Posterior vena cava (tissue), 2 donors: ENCODE measurements around the gene KCTD20. TPM values are rescaled to one million over a fixed set of nuclear protein-coding genes. Genes with fewer than 3 reads are reported as not detected.
"Not testable (repeated sequence)": the region's sequence is repeated elsewhere in the genome, so short reads cannot be mapped to it uniquely, and the experiment has no call there.

Experiments
- DNase-seq: peaks from one replicate; pipeline ENCODE4 v3.0.0-alpha.2; 2020; ENCODE audit warnings: low spot score
- intact Hi-C, 2 donors: fragments of 100-400 bp; cut with DNase I; formaldehyde crosslinking; loops; one replicate each; pipeline versions ENCODE4 v1.14.1 to v1.14.2; 2022 to 2023
- total RNA-seq, 2 donors: library from RNA; stranded (reverse); fragmentation: NEBNext Ultra II Directional; extraction: Animal tissue kit (Norgen Biotek cat#: 25700); gene quantifications; one replicate each; pipeline ENCODE4 v1.2.1, GENCODE V29; 2021
- donor health status: DM: yes; HTN: yes; CAD: no.
- donor health status: DM: yes; HTN: yes; CAD: no.

Gene KCTD20
- total RNA-seq, 2 donors from 2014 or later = 52.6 to 54.3 TPM

DNA sequence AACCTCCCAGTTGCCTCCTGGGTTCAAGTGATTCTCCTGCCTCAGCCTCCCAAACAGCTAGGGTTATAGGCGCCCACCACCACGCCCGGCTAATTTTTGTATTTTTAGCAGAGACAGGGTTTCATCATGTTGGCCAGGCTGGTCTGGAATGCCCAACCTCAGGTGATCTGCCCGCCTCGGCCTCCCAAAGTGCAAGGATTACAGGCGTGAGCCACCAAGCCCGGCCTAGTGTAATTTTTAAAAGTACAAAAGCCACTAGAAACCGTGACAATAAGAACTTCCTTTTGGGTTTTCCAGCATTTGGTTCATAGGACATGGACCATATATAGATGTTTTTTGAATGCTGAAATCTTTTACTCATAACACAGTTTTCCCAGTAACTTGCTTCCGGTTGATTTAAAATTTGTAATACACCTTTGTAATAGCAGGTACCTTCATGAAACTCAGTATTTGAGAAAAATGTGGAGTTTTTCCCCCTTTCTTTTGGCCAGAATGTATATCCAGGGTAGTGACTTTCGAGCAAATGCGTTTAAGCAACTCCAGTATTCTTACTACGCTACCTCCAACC, 613 bp upstream of the KCTD20 start:
- no peak for DNase-seq

DNA sequence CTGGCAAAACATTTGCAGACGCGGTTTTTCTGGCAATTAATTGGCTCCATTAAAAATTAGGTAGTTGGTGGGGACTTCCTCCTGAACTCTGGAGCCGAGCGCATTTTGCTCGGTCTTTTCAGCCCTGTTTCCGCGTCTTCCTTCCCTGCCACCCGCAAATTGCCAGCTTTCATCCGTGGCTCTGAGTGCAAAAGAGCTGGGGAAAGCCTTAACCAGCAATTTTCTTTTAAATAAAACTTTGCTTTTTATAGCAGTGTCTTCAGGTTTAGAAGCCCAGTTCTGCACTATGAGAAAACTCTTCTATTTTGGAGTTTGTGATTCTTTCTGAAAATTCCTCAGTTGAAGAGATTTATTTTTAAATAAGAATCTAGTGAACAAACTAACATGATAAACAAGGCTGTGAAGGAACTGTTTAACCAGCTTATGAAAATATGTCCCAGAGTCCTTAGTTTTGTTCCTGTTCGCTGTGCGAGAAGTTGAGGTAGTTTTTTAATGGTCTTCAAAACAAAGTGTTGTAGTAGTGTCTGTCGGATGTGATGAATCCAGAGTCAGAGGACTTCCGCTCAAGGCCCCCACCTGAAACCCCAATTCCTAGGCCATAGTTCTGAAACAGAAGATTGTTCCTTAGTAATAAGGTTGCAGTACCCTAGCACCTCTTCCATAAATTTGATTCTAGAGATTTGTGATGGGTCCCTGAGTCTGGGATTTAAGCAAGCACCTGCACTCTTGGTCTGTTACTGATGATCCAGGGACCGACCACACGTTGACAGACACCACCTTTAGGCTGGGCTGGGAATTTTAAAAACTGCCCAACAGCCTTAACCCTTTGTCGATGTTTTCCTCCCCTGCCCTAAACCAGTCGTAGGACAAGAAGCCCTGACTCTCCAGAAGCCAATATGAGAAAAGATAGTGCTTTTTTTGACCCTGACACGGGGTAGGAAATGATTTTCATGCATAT, 950 bp downstream of the KCTD20 start:
- DNase-seq = no peak
- intact Hi-C loops = no loop called here

More for the DNA sequence above, 613 bp upstream of the KCTD20 start:
- intact Hi-C loops = no loop called here

DNA sequence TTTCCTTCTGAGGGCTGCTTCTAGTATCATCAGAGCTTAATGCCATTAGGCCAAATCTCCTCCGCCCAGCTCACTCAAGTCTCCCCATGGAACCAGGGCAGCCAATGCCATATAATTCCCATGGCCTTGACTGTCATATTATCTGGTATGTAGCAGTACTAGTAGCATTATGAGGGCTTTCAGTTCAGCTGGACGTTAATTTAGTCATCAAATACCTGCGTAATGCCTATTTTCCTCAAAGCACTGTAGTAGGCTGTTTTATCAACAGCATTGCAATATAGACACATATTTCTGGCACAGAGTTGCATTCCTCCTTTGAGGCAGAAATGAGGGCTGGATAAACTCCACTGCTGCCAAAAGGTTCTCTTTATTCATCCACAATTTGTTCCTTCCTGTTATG, 1.7 kb downstream of the KCTD20 start:
- DNase-seq = no peak
- intact Hi-C loops = no loop called here

DNA sequence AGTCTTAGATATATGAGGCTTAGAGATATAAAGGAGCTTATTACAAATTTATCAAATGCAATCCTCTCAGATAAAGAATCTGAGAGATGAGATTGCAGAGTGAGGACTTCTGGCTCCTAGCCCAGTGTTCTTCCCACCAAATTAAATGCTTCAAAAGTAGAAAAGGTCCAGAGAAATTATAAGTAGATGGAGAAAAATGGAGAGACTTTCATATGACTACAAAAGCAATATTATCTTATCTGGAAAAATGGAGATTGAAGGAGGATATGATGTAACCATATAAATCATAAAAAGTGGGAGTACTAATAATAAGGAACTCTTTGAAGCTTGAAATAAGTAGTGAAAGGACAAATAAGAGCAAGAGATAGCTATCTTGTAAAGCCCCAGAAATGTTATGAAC, 2.8 kb downstream of the KCTD20 start:
- no peak for DNase-seq
- intact Hi-C loops = no loop called here

DNA sequence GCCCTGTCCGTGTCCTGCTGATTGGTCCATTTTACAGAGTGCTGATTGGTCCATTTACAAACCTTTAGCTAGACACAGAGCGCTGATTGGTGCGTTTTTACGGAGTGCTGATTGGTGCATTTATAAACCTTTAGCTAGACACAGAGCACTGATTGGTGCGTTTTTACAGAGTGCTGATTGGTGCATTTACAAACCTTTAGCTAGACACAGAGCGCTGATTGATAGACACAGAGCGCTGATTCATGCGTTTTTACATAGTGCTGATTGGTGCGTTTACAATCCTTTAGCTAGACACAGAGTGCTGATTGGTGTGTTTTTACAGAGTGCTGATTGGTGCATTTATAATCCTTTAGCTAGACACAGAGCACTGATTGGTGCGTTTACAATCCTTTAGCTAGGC, 6.4 kb downstream of the KCTD20 start:
- DNase-seq, intact Hi-C loops: not testable (repeated sequence)

DNA sequence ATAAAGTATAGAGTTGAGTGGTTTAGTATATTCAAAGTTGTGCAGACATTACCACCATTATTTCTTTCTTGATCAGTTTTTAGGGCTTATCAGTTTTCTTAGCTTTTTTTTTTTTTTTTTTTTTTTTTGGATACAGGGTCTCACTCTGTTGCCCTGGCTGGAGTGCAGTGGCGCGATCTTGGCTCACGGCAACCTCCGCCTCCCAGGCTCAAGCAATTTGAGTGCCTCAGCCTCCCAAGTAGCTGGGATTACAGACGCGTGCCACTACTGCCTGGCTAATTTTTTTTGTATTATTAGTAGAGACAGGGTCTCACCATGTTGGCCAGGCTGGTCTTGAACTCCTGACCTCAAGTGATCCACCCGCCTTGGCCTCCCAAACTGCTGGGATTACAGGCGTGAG, 10.1 kb downstream of the KCTD20 start:
- DNase-seq, intact Hi-C loops: not testable (repeated sequence)

DNA sequence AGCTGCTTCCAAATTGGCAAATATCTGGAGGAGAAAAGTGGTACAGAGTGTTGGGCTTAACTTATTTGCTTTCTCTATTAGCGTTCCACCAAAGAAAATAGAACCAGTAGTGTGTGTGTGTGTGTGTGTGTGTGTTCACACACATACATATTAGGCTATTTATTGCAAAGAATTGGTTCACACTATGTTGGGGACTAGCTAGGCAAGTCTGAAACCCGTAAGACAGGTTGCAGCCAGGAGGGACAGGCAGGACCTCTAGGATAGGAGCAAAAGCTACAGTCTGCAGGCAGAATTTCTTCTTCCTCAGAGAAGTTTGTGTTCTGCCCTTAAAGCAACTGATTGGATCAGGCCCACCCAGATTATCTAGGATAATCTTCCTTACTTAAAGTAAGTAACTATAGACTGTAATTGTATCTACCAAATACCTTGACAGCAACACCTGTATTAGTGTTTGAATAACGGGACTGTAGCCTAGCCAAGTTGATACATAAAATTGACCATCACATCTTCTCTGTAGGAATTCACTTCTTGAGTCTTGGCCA, 12.8 kb downstream of the KCTD20 start:
- intact Hi-C loops = no loop called here

DNA sequence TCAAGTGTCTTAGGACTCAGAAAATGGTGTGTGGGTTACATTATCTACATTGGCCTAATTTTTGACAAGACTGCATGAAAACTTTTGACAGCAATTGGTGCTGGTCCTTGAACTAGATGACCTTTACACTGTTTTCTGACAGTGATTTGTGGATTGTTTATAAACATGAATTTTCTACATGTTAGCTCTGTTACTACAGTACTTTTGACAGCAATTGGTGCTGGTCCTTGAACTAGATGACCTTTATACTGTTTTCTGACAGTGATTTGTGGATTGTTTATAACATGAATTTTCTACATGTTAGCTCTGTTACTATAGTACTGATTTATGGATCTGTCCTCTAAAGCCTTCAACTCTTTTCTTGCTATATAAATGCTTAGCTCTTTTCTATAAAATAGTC, 16.7 kb downstream of the KCTD20 start:
- intact Hi-C loops = no loop called here
- no peak for DNase-seq

More for the DNA sequence above, 12.8 kb downstream of the KCTD20 start:
- DNase-seq = no peak

DNA sequence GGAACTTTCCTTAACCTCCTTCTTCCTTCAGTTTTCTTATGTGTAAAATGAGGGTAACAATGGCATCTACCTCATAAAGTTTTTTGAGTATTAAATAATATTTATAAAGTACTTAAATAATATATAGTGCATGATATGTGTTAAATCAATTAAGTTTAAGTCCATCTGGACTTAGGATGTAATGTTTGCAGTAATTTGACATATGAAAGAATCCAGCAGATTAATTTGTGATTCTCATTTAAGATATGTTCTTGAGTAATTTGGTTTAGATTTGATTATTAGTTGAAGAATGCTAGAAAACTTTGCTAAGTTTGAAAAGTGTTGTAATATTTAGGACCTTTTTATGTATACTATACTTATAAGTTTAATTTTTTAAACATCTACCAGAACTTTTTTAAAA, 18.1 kb downstream of the KCTD20 start:
- intact Hi-C loops = no loop called here
- no peak for DNase-seq

DNA sequence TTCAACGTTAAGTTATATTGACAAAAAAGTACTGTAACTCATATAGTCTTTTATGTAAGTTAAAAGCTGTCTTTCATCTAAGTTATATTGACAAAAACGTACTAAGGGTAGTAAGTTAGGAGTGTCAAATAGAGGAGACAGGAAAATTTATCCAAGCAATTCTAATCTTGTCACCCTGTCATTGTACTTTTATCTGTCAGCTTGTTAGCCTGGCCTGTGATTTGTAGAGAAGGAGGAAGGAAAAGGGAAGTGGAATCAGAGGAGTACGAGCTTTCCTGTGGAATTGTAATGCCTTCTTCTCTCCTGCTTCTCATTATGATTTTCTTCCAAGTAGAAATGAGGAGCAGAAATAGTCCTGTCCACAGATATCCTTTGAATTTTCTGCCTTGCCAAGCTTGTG, 18.8 kb downstream of the KCTD20 start:
- intact Hi-C loops = no loop called here
- no peak for DNase-seq

DNA sequence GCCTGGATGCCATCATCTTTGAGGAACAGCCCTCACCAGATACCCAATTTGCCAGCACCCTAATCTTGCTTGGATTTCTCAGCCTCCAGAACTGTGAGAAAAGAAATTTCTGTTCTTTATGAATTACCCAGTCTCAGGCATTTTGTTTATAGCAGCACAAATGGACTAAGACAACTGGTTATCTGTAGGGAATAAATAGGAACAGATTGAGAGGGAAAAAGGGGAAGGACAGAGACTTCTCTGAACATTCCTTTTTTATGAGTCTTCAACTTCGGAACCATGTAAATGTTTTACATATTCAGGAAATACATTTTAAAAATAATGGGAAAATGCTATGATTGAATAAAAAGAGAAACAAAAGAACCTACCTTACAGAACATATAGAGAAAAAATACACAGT, 20.9 kb downstream of the KCTD20 start:
- intact Hi-C loops = no loop called here
- no peak for DNase-seq

DNA sequence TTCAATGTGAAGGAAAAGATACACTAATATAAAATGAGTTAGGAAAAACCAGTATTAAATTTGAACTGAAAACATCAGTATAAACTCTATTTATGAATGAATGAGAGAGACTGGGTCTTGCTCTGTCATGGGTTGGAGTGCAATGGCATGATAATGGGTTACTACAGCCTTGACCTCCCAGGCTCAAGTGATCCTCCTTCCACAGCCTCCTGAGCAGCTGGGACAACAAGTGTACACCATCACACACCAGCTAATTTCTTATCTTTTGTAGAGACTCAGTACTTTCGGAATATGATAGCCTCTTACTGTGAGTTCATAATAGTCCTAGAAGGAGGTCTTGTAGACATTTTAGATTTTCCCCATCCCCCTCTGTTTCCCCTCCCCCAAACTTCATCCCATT, 21.4 kb downstream of the KCTD20 start:
- no peak for DNase-seq
- intact Hi-C loops = no loop called here

DNA sequence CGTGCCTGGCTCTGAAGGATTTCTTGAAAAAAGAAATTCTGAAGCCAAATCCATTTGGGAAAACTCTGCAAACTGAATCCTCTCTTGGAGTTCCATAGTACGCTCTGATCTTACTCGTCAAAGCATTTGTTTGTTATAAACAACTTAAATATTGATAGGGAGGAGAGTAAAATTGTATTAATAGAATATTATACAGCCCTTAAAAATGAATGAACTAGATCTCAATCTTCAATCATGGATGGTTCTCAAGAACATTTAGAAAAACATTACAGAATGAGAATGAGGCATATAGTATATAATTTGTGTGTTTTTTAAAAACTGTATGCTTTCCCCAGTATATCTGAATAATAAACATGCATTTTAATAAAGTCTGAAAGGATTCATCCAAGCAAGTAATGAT, 24.8 kb downstream of the KCTD20 start:
- no peak for DNase-seq
- intact Hi-C loops = no loop called here

DNA sequence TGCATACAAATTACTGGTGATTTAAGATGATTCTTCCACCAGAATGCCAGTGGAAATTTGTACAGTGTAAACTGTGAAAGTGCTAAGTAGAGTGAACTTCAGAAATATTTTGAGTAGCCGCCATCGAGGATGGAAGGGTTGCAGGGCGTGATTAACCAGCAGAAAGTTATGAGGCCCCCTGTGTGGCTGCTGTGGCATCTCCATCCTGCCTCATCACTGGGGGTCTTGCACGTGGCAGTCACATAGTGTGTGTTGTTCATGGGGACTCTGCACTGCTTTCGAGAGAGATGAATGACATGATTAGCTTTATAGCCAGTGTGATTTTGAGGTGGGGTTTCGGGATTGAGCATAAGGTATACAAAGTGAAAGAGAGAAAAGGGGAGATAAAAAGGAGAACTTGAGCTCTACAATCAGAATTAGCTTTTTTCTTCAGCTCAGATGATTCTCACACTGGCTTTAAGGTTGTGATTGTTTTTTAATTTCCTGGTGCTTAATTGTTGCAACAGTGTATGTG, 26.4 kb downstream of the KCTD20 start:
- no peak for DNase-seq
- intact Hi-C loops = no loop called here

DNA sequence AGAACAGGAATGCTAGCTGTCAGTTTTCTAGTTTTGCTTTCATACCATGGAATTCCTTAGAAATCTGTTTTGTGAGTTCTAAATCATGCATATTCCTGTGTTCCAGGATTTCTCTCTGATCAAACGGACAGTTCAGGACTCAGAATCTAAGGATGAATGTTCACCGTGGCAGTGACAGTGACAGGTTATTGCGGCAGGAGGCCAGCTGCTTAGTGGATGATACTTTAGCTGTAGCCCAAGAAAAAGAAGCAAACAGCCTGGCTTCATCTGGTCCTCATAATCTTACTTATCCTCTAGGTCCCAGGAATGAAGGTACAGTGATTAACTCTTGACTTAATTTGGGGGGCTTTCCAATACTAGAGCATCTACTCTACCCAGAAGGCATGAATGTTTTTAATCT, 27.1 kb downstream of the KCTD20 start:
- intact Hi-C loops = no loop called here
- no peak for DNase-seq

DNA sequence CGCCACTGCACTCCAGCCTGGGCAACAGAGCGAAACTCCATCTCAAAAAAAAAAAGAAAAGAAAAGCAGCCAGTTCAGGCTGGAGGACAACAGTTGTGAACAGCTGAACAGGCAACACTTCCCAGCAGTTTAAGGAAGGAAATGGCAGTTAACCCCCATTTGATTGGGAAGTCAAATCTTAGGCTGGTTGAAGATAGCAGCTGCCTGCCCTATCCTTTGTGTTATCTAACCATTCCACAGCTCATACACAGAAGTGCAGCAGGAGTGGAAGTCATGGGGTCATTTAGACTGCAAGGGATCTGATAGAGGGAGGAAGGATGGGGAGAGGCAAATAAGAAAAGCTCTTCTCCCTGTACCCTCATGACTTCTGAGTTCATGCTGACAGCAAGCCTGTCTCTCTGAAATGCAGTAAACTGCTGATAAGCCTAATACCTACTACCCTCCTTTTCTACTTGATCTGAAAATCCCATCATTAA, 35.3 kb downstream of the KCTD20 start:
- DNase-seq = no peak
- intact Hi-C loops = no loop called here

DNA sequence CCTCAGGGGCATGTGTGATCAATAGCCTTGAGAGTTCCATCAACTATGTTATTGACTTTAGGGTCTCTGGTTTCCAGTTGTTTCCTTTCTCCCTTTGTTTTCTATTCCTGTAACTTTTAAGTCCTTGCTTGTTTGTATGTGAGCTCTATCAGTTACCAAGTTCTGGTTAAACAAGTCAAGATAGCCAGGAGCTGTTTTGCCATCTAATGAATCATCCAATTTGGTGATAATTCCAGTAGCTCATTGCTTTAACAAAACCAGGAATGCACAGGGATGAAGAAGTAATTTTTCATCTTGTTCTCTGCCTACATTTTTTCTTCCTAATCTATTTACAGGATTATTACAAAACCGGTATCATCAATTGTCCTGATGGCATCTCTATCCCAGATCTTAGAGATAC, 36.5 kb downstream of the KCTD20 start:
- intact Hi-C loops = no loop called here
- DNase-seq = no peak

DNA sequence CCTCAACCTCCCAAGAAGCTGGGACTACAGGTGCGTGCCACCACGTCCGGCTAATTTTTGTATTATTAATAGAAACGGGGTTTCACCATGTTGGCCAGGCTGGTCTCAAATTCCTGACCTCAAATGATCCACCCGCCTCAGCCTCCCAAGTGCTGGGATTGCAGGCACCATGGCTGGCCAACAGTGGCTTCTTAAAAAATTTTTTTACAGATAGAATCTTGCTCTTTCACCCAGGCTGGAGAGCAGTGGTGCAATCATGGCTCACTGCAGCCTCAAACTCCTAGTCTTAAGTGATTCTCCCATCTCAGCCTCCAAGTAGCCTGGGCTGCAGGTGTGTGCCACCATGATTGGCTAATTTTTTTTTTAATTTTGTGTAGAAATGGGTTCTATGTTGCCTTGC, 40.5 kb downstream of the KCTD20 start:
- intact Hi-C loops, DNase-seq: not testable (repeated sequence)

DNA sequence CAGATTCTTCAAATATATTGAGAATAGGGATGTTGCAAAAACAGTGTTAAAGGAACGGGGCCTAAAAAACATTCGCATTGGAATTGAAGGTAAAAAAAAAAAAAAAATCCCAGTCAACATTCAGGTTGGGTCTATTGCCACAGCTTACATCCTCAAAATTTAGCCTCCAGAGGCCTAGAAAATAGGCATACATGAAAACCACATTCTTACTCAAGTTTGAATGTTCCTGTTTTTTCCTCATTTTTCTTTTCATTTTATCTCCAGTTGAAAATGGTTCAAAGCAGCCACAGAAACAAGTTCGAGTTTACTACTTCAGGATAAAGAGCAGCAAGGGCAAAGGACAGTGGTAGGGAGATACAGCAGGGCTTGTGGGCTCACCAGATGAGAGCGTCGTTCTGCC, 41.9 kb downstream of the KCTD20 start:
- DNase-seq = no peak
- intact Hi-C loops = no loop called here

DNA sequence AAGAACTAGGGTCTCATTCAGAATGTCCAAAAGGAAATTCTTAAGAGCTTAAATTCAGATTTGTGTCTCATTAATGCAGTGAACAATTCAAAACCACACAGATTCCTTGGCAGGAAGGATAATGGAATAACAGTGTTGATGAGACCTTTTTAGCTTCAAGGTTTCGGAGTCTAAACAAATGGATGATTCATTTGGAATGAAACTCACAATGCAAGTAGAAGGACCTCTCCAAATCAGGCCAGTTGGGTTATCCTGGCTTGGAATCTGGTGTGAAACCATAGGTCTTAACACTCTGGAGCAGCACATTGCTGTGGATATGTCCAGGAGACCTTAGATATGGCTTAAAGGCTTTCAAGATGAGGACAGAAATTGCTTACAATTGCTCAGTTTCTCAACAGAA, 44.9 kb downstream of the KCTD20 start:
- intact Hi-C loops = no loop called here
- no peak for DNase-seq
